NCI-H187 treated with DMSO at 0.1 percent for 48 hours (cell line): ENCODE data around the gene FAM185A.
"Not testable (repeated sequence)": the region's sequence is repeated elsewhere in the genome, so short reads cannot be mapped to it uniquely, and the experiment has no call there.

Experiments used
- DNase-seq: peaks from one replicate; lab custom pipeline; 2025; lab: John Stamatoyannopoulos, UW

FAM185A gene

DNA sequence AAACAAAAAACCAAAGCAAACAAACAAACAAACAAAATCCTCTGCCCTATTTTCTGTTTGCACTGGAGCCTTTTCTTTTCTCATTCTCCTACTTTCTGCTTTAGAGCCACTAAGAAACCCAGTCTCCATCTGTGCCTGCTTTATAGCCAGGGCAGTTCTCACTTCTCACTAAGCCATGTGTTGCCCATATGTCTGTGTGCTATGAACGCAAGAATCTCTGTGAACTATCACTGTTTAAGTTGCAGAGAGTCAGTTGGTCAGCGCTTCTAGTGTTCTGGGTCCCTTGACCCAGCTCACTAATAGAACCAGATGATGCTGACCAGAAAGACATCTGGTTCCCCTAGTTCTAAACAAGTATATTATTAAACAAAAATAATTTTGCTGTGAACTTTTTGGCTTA lies 81.4 kb downstream of the FAM185A start:
- no peak for DNase-seq

- no peak for DNase-seq
Measured at GRCh38 chr7:102832674-102833073, 83.9 kb downstream of the FAM185A start.

GRCh38 chr7:102833343-102833742 lies 84.5 kb downstream of the FAM185A start:
- DNase-seq, result no peak

DNA sequence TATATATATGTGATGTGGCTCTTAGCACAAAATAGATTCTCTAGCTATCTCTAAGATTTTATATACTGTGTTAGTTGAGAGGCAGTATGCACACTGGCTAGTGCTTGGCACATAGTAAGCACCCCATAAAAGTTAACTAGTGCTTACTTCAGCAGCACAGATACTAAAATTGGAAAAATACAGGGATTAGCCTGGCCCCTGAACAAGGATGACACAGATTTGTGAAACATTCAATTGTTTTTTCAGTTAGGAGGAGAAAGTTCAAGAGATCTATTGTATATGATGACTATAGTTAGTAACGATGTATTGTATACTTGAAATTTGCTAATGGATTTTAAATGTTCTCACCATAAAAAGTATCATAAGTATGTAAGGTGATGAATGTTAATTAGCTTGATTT lies 85.7 kb downstream of the FAM185A start:
- DNase-seq, result no peak

DNA sequence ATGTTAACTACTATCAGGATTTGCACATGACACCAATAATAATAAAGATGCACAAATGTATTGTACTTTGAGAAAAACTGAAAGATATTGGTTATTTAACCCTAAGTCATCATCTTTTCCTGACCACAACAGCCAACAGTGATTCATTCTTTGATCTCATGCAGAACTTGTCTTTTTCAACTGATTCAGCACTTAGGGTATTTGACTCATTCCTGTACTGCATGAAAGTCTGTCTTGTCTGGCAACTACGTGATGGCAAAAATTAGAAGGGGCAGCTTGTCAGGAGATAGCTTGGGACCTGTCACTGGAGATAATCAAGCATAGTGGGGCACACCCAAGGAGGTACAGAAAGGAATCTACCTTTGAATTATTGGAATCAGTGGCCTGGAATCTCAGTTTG lies 86.2 kb downstream of the FAM185A start:
- DNase-seq, result no peak

GRCh38 chr7:102836191-102836919 lies 87.6 kb downstream of the FAM185A start:
- DNase-seq, result no peak

- no peak for DNase-seq
Measured at GRCh38 chr7:102836977-102837376, 88.2 kb downstream of the FAM185A start.

DNA sequence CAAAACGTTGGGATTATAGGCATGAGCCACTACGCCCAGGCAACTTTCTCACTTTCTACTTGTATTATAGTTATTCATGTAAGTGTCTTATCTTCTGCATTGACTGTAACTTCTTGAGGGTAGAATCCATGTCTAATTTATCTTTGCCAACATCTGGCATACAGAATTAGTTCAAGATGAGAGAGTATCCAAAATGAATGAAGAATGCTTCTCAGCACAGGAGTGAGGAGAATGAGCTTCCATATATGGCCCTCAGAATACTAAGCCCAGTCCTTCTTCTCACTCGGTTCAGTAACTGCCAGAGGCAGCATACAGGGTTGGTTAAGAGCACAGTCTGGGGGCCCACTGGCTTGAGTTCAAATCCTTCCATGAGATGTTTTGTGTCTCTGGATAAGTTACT lies 89.0 kb downstream of the FAM185A start:
- no peak for DNase-seq

GRCh38 chr7:102838572-102839101 lies 89.8 kb downstream of the FAM185A start:
- DNase-seq, result not testable (repeated sequence)

DNA sequence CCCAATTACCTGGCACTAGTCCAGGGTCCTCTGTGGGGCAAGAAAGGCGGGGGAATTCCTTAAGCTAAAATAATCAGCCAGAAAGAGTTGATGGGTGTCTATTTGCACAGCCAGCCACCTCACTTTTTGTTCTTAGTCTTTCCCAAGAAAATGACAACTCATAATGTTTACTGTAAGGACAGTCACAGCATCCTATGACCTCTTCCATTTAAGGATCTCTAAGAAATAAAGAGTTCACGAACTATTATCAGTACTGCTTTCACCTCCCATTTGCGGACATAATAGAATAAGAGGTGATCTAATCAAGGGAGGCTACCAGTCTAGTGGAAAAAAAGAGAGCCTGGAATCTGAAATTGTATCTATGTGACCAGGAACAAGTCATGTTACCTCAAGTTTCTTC lies 91.6 kb downstream of the FAM185A start:
- DNase-seq, result no peak

- no peak for DNase-seq
Measured at GRCh38 chr7:102841290-102841689, 92.5 kb downstream of the FAM185A start.

DNA sequence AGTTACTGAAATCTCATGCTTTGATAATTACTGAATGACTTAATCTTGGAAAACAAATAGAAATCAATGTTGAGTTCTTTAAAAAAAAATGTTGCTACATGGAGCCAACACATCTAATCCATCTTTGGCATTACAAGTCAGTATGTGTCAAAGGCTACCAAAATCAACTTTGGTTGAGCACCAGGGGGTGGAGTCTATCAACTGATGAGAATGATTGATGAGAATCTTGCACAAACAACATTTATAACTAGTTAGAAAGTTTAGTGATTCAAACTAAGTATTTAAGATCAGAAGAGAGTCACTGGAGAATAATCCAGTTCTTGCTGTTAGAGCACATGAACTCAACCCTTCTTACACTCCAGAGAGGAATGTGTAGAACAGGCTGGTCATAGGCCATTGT lies 93.5 kb downstream of the FAM185A start:
- no peak for DNase-seq

DNA sequence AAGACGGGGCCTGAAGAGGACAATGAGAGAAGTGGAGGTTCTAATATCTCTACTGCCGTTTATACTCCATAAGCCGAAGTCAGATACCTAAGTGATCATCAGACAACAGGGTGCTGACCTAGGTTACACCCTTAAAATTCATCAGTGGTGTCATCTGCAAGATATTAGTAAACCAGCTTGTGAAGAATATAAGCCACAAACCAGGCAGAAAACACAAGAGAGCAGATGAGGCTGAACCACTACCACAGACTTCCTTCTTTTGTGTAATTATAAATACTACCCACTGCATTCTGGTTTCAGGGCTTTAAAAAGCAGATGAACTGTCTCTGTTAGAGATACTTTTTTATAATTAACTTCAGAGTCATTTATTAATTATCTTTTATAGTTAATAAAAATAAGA lies 95.1 kb downstream of the FAM185A start:
- no peak for DNase-seq

- DNase-seq, result no peak
Measured at GRCh38 chr7:102845346-102845745, 96.5 kb downstream of the FAM185A start.

- DNase-seq, result no peak
Measured at GRCh38 chr7:102849079-102849478, 100.3 kb downstream of the FAM185A start.

DNA sequence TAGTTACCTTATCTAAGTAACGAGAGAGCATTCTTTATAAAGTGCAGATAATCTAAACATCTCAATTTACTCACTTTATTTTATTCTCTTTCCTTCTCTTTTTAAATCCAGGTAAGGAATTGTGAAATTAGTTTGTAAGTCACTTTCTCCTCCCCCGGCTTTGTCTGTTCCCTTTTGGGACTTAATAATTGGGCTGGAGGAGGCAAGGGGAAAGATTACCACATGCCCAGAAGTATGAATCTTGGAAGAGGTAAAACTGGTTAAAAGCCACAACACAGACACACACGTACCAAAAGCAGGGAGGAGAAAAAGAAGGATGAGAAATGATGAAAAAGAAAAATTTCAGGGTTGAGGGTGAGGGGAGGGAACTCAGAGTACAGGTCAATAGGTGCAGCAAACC lies 100.7 kb downstream of the FAM185A start:
- DNase-seq, result no peak

- DNase-seq, result no peak
Measured at GRCh38 chr7:102856036-102856435, 107.2 kb downstream of the FAM185A start.
